ENCODE data around the gene ADARB2.

- TF ChIP-seq HOXA7 (CRISPR knock-in tag; IDR thresholded peaks at IDR 0.05; ENCODE audit: borderline replicate concordance) (no peak), ZEB2 (tag by site-specific recombination; IDR thresholded peaks at IDR 0.05) (no peak), SCRT2 (tag by site-specific recombination; IDR thresholded peaks at IDR 0.05) (no peak)
These were observed 342.3 kb downstream of the ADARB2 start for GRCh38 chr10:1395025-1395480.
